Germinal center (tissue), 1 donor: Measurements from ENCODE around the gene FAM83C.

Experiments used
- DNase-seq: peaks from one replicate; pipeline ENCODE4 v3.0.0; 2012; ENCODE audit warnings: mixed read lengths, low spot score

FAM83C gene

DNA sequence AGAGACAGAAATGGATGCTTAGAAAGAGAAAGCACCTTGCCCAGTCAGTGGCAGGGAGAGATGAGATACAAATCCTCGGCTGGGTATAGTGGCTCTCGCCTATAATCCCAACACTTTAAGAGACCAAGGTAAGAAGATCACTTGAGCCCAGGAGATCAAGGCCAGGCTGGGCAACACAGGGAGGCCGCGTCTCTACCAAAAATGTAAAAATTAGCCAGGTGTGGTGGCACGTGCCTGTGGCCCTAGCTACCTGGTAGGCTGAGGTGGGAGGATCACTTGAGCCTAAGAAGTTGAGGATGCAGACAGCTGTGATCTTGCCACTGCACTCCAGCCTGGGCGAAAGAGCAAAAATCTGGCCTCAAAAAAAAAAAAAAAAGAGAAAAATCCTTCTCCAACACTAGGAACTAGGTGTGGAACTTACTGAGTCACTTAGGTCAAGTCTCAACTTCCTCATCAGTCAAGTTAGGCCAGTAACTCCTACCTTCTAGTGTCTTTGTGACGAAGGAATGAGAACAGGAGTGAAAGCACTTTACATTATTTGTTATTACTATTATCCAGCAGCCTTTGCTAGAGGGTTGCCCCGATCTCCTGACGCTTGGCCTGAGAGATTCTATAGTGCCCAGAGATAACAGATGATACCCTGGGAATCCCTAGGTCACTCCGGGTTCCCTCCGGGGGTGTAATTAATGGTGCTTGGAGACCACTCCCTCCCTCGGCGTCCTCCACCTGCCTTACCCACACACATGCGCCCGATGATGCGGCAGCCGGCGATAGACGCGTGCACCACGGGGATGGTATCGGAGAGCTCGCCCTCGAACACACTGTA, 8.6 kb downstream of the FAM83C start:
- DNase-seq: no peak

DNA sequence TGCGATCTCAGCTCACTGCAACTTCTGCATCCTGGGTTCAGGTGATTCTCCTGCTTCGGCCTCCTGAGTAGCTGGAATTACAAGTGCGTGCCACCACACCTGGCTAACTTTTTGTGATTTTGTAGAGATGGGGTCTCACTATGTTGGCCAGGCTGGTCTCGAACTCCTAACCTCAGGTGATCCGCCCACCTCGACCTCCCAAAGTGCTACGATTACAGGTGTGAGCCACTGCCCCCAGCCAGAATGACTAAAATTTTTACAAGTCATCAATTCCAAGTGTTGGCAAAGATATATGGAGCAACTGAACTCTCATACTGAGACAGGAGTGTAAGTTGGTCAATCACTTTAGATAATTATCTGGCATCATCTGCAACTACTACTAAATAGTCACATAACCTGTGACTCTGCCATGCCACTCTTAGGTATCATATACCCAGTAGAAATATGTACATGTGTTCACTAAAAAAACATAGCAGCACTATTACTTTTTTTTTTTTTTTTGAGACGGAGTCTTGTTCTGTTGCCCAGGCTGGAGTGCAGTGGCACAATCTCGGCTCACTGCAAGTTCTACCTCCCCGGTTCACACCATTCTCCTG, 10.6 kb downstream of the FAM83C start:
- no peak for DNase-seq

DNA sequence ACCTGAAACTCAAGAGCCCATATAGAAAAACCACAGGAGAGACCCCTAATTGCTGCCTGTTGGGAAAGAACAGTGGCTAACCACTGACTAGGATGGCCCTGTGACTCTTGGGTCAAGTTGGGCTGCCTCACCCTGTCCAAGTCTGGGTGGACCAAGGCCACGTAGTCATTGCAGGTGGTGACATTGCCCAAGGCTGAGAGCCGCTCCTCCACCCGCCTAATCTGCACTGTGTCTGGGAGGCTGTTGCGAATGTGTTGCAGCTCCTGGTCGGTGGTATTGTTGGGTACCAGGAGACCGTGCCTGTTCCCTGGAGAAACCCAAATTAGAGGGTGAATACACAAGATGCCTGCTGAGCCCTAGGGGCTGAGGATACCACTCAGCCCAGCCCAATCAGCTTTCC, 11.7 kb downstream of the FAM83C start:
- DNase-seq: no peak

DNA sequence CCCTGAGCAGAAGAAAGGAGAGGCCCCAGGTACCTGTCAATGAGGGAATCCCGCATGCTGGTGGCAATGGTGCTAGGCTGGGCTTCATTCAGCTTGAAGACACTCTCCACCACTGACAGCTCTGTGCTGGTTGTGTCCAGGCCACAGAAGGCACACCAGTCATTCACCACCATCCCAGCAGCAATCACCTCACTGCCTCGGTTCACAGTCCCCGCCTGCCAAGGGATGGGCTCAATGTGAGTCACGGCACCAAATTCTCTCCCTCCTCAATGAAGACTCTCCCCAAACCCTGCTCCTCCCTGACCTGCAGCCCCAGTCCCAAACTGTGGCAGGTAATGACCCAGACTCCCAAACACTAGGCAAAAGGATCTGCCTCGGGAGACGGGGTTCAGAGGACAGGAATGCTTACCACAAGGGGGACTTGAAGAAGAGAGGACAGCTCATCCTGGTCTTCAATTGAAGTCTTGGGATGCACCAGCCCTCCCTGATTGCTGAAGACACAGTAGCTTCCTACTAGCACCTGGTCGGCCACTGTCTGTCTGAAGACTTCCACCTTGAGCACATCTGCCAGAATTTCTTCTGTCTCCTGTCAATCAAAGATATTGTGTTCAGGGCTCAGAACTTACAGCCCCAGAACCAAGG, 12.6 kb downstream of the FAM83C start:
- DNase-seq: no peak

DNA sequence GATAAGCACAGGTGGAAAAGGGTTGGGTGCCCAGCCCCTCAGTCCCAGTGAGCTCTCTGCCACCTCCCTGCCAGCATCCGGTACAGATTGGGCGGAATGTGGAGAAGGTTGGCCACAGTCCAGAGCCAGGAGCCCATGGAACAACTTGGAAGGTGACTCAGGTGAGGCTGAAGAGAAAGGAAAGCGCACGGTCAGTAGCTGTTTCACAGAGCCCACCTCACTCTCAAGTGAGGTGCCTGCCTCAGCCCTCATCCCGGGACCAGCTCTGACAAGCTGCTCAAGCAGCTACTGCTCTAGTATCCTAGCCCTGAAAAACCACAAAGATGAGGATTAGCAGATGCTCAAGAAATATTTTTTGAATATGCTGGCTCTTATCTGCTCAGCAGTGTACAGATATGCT, 13.2 kb downstream of the FAM83C start:
- DNase-seq: no peak

DNA sequence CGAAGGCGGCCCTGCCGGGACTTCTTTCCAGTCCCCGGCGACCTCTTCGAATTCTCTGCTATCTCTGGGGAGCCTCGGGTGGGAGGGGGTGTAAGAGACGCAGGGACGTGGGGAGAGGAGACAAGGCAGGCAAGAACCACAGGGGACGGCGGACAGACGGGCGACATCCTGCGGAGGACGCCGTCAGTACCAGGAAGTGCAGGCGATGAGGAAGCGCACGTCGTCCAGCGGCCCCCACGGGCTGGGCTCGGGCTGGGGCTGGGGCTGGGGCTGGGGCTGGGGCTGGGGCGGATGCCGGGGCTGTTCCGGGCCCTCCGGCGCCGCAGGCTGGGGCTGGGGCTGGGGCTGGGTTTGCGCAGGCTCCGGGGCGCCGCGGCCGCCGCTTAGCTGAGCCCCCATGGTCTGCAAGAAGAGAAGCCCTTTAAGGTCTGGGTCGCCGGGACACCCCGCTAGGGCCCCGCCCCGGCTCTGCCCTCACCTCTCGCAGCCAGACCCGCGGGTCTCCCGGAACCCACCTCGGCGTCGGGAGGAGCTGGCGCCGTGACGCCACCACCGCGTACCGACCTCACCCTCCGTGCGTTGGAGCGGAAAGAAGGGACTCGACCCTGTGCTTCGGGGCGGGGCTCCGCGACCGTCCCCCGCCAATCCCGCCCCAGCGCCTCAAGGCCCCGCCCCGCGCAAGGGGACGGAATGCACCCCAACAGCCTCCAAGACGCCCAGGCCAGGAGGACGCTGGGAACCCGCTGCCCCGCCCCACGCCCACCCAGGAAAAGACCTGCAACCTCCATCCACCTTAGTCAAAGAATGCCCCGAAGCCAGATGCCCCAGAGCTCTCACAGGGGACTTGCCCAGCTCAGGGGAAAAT, 14.5 kb downstream of the FAM83C start, which contains the start of gene MMP24OS:
TSS of gene MMP24OS (minus strand) at position 592 of the 865 bp plus-strand sequence. CDS start at position 399, 193 bp downstream.
- peak; percentile 93 for DNase-seq

DNA sequence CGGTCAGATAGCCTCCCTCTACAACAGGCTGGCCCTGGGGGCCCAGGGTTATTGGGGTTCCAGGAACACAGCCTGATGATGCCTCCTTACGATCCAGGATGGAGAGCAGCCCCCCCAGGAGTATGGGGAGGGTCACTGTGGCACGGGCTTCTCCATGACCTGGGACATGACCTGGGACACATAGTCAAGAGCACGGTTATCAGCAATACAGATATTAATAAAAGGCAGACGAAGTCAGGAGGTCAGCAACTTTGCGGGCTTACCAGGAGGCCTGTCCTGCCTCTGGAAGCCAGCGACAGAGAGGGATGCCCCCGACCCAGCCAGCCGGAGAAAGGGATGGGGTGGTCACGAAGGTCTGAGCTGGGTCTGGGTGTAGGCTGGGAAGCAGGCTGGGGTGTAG, 15.1 kb downstream of the FAM83C start:
- DNase-seq: no peak

DNA sequence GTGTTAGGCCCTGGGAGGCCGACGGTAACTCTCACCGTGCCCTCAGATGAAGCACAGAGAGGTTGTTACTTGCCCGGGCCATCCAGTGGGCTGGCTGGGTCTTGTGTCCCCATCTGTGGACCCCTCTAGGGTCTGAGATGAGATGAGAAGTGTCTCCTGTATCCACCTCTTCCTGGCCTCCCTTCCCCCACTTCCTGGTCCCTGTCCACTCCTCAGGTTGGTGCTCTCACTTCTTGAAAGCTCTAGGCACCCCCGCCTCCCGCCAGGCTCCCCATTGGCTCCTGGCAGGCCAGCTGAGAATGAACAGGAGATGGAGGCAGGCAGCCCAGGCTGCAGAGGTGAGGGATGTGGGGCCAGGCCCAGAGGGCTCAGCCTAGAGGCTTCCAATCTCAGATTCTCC, 15.8 kb downstream of the FAM83C start:
- no peak for DNase-seq

DNA sequence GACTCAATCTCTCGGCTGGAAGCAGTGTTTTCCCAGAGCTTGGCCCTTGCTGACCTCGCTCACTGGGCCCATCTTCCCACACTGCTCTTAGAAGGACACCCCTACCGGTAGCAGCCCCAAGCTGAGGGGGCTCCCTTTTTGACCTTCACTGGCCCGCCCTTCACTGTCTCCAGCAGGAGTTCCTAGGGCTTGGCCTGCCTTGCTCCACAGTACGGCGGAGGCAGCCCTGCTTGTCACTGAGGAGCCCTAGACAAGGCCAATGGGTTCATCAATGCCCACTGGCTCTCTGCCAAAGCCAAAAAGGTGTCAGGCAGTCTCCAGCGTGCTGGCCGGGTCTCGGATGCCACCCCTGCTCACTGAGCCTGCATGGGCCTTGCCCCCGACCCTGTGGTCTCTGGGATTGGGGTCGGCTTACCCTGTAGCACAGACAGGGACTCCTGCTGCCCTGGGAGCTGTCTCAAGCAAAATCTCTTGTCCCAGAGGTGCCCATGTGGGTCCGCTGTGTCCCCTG, 16.4 kb downstream of the FAM83C start:
- DNase-seq: no peak

DNA sequence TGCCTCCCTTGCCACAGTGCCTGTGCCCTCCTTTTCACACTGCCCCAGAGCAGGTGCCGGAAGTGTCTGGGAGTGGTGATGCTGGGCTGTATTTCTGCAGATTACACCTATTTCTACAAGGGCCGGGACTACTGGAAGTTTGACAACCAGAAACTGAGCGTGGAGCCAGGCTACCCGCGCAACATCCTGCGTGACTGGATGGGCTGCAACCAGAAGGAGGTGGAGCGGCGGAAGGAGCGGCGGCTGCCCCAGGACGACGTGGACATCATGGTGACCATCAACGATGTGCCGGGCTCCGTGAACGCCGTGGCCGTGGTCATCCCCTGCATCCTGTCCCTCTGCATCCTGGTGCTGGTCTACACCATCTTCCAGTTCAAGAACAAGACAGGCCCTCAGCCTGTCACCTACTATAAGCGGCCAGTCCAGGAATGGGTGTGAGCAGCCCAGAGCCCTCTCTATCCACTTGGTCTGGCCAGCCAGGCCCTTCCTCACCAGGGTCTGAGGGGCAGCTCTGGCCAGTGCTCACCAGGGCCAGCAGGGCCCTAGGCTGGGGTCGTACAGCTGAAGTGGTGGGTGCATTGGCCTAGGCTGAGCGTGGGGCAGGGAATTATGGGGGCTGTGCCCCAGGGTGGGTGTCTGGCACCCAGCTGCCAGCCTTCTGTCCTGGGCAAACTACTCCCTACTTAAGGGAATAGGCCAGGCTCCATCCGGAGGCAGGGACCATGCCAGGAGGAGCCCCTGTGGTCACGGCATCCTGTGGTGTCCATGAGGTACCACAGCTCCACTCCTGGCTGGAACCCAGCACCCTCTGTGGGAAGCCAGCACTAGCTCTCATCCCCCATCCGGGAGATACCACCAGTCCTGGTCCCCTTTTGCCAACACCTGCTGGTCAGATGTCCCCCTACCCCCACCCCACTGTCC, 17.8 kb downstream of the FAM83C start:
- DNase-seq: no peak

DNA sequence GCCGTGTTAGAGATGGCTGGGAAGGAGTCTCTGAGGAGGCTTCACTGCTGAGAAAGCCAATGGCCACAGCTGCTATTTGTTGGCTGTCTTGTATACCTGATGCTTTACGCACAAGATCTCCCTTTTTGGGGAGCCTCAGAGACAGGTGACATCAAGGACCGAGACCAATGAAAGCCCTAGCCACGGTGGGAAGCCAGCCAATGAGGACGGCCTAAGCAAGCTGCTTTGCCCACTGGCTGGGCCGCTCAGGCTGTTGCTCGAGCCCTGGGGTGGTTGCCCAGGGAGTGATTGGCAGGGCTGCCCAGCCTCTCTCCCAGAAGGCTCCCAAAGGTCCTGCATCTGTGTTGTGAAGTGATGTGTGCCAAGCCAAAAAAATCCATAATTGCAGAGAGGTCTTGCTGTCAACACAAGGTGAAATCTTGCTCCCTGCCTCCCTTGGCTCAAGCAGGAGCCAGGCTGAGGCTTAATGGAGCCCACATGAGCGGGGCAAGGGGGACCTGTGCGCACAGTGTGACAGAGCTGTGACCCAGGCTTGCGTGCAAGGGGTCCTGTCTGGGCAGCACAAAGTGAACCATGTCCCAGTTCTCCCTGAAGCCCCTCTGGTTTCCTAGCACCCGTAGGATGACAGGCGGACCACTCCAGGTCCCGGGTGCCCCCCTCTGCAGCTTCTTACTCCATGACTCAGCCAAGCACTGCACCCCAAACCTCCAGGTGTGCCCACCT, 18.6 kb downstream of the FAM83C start:
- DNase-seq: no peak

DNA sequence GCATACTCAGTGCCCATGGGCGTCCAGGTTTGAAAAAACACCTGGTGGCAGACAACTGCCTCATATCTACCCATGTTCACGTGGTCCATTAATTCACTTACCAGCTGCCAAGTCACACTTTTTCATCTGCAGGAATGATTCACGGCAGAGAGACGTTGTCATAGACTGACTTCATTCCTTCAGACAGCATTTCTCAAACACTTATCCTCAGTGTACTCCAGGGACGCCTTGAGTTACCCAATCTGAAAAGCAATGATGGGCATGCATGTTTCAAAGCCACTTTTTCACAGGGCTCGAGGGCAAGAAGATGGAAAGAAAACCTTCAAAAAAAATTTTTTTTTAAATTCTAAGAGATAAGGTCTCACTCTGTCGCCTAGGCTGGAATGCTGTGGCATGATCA, 20.3 kb downstream of the FAM83C start:
- no peak for DNase-seq

DNA sequence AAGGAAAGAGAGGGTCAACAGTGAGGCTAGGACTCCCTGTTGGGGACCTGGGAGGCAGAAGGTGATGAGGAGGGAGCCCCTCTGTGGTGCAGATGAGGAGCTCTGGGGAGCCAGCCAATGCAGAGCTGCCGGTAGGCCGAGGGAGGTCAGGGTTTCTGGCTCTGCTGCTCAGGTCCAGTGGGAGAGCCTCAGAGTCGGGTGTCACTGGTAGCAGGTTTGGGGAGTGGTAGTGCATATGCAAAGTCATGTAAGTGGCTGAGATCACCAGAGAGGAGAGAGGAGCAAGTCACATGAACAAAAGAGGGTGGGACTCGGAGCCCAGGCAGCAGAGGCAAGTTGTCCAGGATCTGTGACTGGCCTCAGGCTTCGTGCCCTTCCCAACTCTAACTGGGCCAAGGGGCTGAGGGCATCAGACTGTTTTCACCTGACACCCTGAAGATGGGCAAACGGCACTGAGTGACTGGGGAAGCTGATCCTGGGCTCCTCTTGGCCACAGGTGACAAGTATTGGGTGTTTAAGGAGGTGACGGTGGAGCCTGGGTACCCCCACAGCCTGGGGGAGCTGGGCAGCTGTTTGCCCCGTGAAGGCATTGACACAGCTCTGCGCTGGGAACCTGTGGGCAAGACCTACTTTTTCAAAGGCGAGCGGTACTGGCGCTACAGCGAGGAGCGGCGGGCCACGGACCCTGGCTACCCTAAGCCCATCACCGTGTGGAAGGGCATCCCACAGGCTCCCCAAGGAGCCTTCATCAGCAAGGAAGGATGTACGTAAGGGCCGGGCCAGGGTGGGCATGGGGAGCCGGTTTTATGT, 20.9 kb downstream of the FAM83C start:
- DNase-seq: no peak

DNA sequence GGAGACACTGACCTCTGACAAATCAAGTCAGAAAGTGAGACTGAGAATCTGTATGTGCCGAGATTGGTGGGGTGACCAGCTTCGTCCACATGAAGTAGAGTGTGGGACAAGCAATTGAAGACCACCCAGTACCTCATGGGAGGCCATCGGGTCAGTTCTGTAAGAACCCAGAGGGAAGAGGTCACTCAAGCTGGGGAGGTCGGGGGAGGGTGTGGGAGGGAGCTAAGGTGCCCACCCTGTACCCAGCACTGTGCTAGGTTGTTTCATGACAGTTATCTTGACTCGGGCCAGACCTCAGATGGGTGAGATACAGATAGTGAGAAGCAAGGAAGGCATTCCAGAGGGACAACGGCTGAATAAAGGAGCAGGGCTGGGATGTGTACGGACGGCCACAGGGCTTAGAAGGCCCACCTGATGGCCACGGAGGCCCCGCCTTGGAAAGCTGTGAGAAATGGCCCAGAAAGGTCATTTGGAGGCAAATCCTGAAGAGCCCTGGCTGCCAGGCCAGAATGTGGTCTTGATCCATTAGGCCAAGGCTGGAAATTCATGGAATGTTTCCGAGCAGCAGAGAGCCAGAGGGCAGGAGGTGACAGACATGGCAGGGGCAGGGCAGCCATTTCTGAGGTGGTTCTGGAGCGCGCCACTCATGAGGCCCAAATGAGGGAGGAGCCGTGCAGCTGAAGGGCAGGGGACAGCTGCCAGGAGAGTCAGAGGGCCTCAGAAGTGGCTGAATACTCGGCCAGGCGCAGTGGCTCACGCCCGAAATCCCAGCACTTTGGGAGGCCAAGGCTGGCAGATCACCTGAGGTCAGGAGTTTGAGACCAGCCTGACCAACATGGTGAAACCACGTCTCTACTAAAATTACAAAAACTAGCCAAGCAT, 22.0 kb downstream of the FAM83C start:
- no peak for DNase-seq

DNA sequence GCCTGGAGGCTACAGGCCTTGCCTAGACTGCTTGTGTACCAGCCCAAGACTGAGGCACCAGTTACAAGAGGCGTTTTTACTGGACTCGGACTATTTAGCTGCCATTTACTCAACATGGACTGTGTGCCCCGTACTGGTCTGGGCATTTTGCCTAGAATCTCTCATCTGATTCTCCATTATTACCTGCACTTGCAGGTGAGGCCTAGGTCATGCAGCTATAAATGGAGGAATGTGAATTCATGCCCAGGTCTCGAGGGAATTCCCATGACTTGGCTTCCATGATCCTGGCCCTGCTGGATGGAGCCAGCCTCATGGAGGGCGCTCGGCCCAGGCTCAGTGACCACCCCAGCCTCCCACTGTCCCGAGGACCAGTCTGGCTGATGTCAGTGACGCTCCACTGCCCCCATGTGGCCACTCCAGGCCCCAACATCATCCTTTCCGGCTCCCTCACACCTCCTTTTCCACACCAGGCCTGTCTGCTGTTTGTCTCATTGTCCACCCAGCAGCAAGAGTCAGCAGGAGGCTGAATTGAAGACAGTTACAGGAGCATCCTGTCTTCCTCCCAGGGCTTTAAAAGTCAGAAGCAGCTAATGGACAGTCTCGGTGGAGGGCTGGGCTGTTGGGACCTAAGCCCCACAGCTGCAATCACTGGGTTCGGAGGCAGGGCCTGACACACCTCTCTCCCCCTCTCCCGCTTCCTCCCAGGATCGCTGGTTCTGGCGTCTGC, 23.0 kb downstream of the FAM83C start:
- DNase-seq: peak; percentile 51

DNA sequence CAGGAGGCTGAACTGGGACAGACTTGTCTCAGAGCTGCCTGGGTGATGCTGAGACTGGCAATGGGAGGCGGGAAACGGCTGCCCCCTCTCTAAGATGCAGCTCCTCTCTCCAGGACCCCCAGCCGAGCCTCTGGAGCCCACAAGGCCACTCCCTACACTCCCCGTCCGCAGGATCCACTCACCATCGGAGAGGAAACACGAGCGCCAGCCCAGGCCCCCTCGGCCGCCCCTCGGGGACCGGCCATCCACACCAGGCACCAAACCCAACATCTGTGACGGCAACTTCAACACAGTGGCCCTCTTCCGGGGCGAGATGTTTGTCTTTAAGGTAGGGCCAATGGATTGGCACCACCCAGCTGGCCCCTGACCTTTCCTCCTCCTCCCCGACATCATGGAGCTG, 25.1 kb downstream of the FAM83C start:
- DNase-seq: no peak

DNA sequence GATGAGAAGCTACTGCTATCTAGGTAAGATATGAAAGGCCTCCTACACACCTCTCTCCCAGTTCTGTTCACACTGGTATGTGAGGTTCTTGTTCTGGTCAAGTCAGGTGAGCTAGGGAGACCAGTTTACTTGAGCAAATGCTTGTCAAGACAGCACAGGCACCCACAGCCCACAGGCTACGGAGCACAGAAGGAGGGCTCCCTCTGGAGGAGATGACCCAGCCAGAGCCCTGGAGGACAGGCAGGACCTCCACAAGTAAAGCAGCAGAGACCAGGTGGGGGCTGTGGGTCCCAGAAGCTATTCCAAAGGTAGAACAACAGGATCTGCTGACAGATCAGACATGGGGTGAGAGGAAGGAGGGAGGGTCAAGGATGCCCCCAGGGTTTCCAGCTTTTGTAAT, 27.5 kb downstream of the FAM83C start:
- DNase-seq: no peak
